KOPT-K1 (cell line): Measurements from ENCODE around the gene IVD.

Experiments
- H3K27ac ChIP-seq: fragments of 200-600 bp; sonication (generic); 2 replicates; pipeline ENCODE4 v1.5.1; 2016; ENCODE audit warnings: antibody characterized with exemption, mild to moderate bottlenecking, low read depth, low read length; ENCODE audit not compliant: poor library complexity, severe bottlenecking
- H3K36me3 ChIP-seq: fragments of 200-600 bp; sonication (generic); 2 replicates; pipeline ENCODE4 v1.5.1; 2017; ENCODE audit warnings: antibody characterized with exemption, mild to moderate bottlenecking, low read length, moderate library complexity; ENCODE audit not compliant: insufficient read depth
- H3K9me3 ChIP-seq: fragments of 200-600 bp; sonication (generic); 2 replicates; pipeline ENCODE4 v1.5.1; 2017; ENCODE audit warnings: antibody characterized with exemption, low read length, mild to moderate bottlenecking; ENCODE audit not compliant: insufficient read depth, poor library complexity, severe bottlenecking

IVD gene

DNA sequence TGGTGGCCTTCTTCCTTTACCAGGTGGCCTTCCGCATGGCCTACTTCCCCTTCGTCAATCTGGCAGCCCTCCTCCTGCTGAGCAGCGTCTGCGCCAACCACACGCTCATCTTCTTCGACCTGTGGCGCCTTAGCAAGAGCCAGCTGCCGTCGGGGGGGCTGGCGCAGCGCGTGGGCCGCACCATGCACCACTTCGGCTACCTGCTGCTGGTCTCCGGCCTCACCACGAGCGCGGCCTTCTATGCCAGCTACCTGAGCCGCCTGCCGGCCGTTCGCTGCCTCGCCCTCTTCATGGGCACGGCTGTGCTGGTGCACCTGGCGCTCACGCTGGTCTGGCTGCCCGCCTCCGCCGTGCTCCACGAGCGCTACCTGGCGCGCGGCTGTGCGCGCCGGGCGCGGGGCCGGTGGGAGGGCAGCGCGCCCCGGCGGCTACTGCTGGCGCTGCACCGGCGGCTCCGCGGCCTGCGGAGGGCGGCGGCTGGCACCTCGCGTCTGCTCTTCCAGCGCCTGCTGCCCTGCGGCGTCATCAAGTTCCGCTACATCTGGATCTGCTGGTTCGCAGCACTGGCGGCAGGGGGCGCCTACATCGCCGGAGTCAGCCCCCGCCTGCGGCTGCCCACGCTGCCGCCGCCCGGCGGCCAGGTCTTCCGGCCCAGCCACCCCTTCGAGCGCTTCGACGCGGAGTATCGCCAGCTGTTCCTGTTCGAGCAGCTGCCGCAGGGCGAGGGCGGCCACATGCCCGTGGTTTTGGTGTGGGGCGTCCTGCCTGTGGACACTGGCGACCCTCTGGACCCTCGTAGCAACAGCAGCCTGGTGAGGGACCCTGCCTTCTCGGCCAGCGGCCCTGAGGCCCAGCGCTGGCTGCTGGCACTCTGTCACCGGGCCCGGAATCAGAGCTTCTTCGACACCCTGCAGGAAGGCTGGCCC lies 37.6 kb upstream of the IVD start:
- peak overlapping the region; percentile 26 for H3K27ac ChIP-seq
- no peaks in the 10 kb centered on the region for H3K36me3 ChIP-seq
- no peaks in the 10 kb centered on the region for H3K9me3 ChIP-seq

DNA sequence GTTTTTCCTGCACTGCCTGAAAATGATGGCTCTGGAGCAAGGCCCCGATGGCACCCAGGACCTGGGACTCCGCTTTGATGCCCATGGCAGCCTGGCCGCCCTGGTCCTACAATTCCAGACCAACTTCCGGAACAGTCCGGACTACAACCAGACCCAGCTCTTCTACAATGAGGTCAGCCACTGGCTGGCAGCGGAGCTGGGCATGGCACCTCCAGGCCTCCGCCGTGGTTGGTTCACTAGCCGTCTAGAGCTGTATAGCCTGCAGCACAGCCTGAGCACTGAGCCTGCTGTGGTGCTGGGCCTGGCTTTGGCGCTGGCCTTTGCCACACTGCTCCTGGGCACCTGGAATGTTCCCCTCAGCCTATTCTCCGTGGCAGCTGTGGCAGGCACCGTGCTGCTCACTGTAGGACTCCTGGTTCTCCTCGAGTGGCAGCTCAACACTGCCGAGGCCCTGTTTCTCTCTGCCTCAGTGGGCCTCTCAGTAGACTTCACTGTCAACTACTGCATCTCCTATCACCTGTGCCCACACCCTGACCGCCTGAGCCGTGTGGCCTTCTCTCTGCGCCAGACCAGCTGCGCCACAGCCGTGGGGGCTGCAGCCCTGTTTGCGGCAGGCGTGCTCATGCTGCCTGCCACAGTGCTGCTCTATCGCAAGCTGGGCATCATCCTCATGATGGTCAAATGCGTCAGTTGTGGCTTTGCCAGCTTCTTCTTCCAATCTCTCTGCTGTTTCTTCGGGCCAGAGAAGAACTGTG lies 36.7 kb upstream of the IVD start:
- Histone ChIP-seq H3K9me3 (no peaks in the 10 kb centered on the region), H3K27ac (no peak overlapping the region), H3K36me3 (no peaks in the 10 kb centered on the region)

GRCh38 chr15:40369474-40369869 lies 36.1 kb upstream of the IVD start:
- Histone ChIP-seq H3K27ac (no peak overlapping the region), H3K36me3 (no peaks in the 10 kb centered on the region), H3K9me3 (no peaks in the 10 kb centered on the region)

DNA sequence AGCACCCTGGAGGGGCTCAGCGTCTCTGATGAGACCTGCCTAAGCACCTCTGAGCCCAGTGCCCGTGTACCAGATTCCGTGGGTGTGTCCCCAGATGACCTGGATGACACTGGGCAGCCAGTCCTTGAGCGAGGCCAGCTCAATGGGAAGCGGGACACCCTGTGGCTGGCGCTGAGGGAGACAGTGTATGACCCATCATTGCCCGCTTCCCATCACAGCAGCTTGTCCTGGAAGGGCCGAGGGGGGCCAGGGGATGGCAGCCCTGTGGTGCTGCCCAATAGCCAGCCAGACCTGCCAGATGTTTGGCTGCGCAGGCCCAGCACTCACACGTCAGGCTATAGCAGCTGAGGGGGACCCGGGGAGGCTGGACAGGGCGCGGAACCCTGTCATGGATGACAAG lies 35.6 kb upstream of the IVD start:
- Histone ChIP-seq H3K36me3 (no peaks in the 10 kb centered on the region), H3K27ac (no peak overlapping the region), H3K9me3 (no peaks in the 10 kb centered on the region)

- H3K36me3 ChIP-seq = no peaks in the 10 kb centered on the region
- no peak overlapping the region for H3K27ac ChIP-seq
- H3K9me3 ChIP-seq = no peaks in the 10 kb centered on the region
These were observed 32.6 kb upstream of the IVD start for GRCh38 chr15:40372981-40373380.

GRCh38 chr15:40377606-40378005 lies 28.0 kb upstream of the IVD start:
- Histone ChIP-seq H3K9me3 (no peaks in the 10 kb centered on the region), H3K36me3 (no peaks in the 10 kb centered on the region), H3K27ac (no peak overlapping the region)

DNA sequence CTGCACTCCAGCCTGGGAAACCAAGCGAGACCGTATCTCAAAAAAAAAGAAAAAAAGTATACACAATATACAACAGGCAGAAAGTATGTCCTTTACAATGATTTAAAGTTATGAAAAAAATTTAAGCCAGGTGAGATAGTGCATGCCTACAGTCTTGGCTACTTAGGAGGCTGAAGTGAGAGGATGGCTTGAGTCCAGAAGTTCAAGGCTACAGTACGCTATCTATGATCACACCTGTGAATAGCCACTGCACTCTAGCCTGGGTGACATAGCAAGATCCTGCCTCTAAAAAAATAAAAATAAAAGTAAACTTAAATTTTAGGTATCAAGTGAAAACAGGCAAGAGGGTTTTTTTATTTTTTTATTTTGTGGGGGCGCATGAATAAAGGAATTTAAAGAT lies 26.2 kb upstream of the IVD start:
- H3K27ac ChIP-seq = no peak overlapping the region
- H3K9me3 ChIP-seq = no peaks in the 10 kb centered on the region

DNA sequence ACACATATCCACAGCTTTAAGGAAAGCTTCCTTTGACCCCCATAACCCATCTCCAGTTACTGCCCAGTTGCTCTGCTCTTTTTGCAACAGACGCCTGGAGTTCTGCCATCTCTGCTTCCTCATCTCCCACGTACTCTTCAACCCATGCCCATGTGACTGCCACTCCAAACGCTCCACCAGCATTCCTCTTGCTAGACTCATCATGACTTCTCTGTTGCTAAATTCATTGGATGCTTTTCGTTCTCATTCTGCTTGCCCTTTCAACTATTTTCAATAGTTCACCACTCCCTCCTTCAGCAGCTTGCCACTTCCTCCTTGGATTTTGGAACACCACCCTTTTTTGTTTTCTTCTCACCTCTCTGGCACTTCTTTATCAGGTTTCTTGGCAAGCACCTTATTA lies 25.7 kb upstream of the IVD start:
- no peaks in the 10 kb centered on the region for H3K9me3 ChIP-seq
- no peak overlapping the region for H3K27ac ChIP-seq
- peaks cover 5% of the 10 kb centered on the region for H3K36me3 ChIP-seq

More for the DNA sequence above, 26.2 kb upstream of the IVD start:
- 0 out of 2 replicates have a peak, but pooled peaks cover under 1% of the 10 kb centered on the region for H3K36me3 ChIP-seq

DNA sequence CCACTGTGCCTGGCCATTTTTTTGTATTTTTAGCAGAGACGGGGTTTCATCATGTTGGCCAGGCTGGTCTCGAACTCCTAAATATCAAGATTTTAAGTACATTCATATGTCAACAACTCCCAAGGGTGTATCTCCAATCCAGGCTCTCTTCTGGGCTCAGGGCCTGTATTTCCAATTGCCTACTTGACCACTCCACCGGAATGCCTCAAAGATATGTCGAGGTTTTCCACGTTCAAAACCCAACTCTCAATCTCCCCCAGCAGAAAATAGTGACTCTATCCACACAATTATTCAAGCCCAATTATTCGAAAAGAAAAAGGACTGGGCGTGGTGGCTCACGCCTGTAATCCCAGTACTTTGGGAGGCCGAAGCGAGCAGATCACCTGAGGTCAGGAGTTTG lies 25.0 kb upstream of the IVD start:
- peaks cover 13% of the 10 kb centered on the region for H3K36me3 ChIP-seq
- no peaks in the 10 kb centered on the region for H3K9me3 ChIP-seq
- H3K27ac ChIP-seq = no peak overlapping the region

DNA sequence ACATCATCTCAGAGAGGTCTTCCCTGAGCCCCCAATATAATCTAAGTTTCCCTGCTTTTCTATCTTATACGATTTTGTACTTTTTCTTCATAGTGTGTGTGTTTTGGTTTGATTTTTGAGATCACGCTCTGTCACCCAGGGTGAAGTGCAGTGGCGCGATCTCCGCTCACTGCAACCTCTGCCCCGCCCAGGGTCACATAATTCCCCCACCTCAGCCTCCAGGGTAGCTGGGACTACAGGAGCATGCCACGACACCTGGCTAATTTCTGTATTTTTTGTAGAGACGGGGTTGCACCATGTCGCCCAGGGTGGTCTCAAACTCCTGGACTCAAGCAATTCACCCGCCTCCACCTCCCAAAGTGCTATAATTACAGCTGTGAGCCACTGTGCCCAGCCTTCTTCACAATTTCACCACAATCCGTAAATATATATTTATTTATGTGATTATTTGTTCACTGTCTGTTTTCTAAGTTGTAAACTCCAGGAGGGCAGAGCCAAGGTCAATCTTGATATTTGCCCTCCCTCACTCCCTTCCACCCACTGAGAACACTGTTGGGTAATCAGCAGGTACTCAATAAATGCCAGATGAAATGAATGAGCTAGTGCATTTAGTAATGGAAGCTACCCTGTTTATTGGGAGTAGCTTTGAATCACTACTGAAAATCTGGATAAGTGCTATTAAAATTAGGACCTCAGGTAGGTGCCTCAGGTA lies 23.6 kb upstream of the IVD start:
- H3K36me3 ChIP-seq = peaks cover 26% of the 10 kb centered on the region
- no peak overlapping the region for H3K27ac ChIP-seq
- H3K9me3 ChIP-seq = no peaks in the 10 kb centered on the region

GRCh38 chr15:40382580-40383456 lies 22.8 kb upstream of the IVD start, which contains the start of gene KNSTRN:
Gene KNSTRN, plus strand, starts transcription at chr15:40382721. Its CDS starts 115 bp downstream, at chr15:40382836.
- Histone ChIP-seq H3K27ac (peak within 1 kb of the TSS; percentile 86), H3K36me3 (peaks cover 35% of the 10 kb centered on the region), H3K9me3 (no peaks in the 10 kb centered on the region)

DNA sequence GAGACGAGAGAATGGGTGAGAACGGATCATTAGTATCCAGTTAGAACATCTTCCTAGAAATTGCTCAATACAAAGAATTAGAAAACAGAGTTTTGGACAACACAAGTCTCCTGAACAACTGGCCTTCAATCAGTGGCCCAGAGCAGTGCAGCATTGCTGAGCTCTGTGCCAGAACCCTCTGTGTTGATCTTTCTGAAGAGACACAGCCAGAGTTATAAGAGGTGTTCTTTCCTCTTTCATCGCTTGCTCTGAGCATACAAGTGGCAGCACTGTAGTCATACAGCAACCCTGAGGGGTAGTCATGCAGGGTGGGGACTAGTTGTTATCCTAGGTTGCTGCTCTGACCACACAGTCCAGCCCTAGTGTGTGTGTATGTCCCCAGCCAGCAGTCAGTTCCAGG lies 19.1 kb upstream of the IVD start:
- Histone ChIP-seq H3K36me3 (peaks cover 71% of the 10 kb centered on the region), H3K27ac (no peak overlapping the region), H3K9me3 (no peaks in the 10 kb centered on the region)

DNA sequence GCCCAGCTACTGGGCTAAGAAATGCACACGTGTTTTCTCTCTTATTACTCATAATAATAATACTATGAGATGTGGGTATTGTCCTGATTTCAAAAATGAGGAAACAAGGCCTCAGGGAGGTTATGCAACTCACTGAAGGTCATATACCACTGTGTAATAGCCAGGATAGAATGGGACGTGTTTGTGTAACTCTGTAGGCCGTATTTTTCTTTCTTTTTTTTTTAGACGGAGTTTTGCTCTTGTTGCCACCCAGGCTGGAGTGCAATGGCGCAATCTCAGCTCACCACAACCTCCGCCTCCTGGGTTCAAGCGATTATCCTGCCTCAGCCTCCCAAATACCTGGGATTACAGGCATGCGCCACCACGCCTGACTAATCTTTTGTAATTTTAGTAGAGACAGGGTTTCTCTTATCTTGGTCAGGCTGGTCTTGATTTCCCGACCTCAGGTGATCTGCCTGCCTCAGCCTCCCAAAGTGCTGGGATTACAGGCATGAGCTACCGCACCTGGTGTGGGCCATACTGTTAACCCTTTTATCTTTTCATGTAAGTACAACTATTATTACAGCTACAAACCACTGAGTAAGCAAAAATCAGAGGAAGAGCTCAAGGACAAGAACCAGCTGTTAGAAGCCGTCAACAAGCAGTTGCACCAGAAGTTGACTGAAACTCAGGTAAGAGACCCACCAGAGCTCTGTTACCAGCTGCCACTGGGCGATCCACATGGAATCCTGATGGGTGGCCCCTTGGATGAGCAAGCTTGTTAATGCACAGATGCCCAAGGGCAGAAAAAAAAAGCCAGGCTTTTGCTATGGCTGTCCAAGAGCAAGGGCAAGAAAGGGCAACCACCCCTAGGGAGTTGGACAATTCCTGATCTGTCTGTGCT lies 16.4 kb upstream of the IVD start:
- Histone ChIP-seq H3K9me3 (no peaks in the 10 kb centered on the region), H3K36me3 (peaks cover 98% of the 10 kb centered on the region), H3K27ac (no peak overlapping the region)
